ENCODE results near the gene AOAH.
A peak's percentile ranks its signal among the peaks of the same experiment; 100 is the strongest.

The AOAH gene

DNA sequence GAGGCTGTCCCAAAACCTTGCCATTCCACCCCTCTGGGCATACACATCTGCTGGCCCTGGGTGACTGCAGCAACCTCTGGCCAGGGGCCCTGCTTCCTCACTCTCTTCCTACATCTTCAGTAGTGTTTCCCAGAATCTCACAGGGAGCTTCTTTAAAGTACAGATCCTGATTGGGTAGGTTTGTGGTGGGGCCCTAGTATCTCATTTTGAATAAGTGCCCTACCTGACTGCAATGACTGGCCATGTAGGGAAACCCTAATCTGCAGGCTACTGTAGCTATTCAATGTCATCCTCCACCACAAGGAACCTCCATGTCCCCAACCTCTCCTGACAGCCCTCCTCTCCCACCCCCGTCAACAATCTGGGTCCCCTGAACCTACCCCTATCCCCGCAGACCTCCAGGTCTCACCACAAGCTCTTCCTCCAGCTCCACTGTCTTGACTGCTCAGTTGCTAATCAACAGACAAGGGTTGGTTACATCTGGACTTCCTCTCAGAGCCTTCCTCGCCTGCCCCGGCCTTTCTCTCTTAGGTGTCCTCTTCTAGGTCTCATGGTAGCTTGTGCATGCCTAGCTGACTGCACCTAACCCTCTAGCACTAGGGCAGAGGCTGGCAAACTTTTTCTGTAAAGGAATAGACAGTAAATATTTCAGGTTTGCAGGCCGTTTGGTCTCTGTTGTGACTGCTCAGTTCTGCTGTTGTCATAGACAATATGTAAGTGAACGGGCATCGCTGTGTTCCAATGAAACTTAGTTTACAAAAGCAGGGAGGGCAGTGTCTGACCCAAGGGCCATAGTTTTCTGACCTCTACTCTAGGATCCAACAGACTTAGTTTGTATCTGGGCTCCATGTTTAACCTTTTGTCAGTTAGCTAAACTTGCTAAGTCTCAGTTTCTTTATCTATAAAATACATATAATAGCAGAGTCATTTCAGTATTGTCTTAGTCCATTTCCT is 121.1 kb downstream of the AOAH start:
- Histone ChIP-seq H3K27me3 (ENCODE audit: insufficient read depth, poor library complexity, severe bottlenecking) (no peaks in the 10 kb centered on the region), H3K27ac (replicated peaks) (no peak overlapping the region), H3K4me3 (replicated peaks; ENCODE audit: insufficient read depth, low read length) (no peak overlapping the region)
- DNase-seq (ENCODE audit: low read depth in 1 of 2, low spot score in 1 of 2), result no peak
- no peak for TF ChIP-seq REST (IDR thresholded peaks at IDR 0.05; ENCODE audit: insufficient replicate concordance, low read depth)
- TF ChIP-seq POLR2AphosphoS5 (IDR thresholded peaks at IDR 0.05; ENCODE audit: low read depth), result no peak
- TF ChIP-seq CTCF (IDR thresholded peaks at IDR 0.05; ENCODE audit: insufficient read depth, low read length), result no peak
- no peak for TF ChIP-seq GABPA (IDR thresholded peaks at IDR 0.05; ENCODE audit: low read depth)
- 0 out of 2 replicates have a peak, but pooled peaks have one; percentile 33 for TF ChIP-seq SPI1 (IDR thresholded peaks at IDR 0.05; ENCODE audit: borderline replicate concordance, low read depth)

GRCh38 chr7:36602511-36602910 is 121.8 kb downstream of the AOAH start:
- no peaks in the 10 kb centered on the region for H3K27me3 ChIP-seq (ENCODE audit: insufficient read depth, poor library complexity, severe bottlenecking)
- no peak for DNase-seq (ENCODE audit: low read depth in 1 of 2, low spot score in 1 of 2)
- TF ChIP-seq GABPA (IDR thresholded peaks at IDR 0.05; ENCODE audit: low read depth) (no peak), POLR2AphosphoS5 (IDR thresholded peaks at IDR 0.05; ENCODE audit: low read depth) (no peak), SPI1 (IDR thresholded peaks at IDR 0.05; ENCODE audit: borderline replicate concordance, low read depth) (no peak), CTCF (IDR thresholded peaks at IDR 0.05; ENCODE audit: insufficient read depth, low read length) (no peak), REST (IDR thresholded peaks at IDR 0.05; ENCODE audit: insufficient replicate concordance, low read depth) (no peak)
- no peak overlapping the region for H3K4me3 ChIP-seq (replicated peaks; ENCODE audit: insufficient read depth, low read length)
- H3K27ac ChIP-seq (replicated peaks), result no peak overlapping the region

DNA sequence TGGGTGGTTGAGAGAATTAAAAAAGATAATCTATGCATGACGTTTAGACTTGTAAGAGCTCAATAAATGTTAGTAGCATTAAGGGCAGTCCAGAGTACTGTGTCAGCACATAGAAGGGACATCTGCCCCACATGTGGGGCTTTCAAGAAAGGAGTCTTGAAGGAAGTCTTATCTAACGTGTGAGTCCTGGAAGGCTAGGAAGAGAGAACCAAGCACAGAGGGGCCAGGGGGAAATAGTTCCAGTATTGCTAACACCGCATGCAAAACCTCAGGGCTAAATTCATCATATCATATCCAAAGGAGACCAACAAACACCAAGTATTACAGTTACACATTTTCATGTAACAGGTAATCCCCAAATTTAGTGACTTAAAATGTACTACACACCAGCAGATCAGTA is 122.7 kb downstream of the AOAH start:
- no peak for DNase-seq (ENCODE audit: low read depth in 1 of 2, low spot score in 1 of 2)
- Histone ChIP-seq H3K4me3 (replicated peaks; ENCODE audit: insufficient read depth, low read length) (no peak overlapping the region), H3K27ac (replicated peaks) (no peak overlapping the region), H3K27me3 (ENCODE audit: insufficient read depth, poor library complexity, severe bottlenecking) (no peaks in the 10 kb centered on the region)
- TF ChIP-seq SPI1 (IDR thresholded peaks at IDR 0.05; ENCODE audit: borderline replicate concordance, low read depth), result no peak
- no peak for TF ChIP-seq CTCF (IDR thresholded peaks at IDR 0.05; ENCODE audit: insufficient read depth, low read length)
- no peak for TF ChIP-seq GABPA (IDR thresholded peaks at IDR 0.05; ENCODE audit: low read depth)
- no peak for TF ChIP-seq POLR2AphosphoS5 (IDR thresholded peaks at IDR 0.05; ENCODE audit: low read depth)
